Activated CD4-positive, alpha-beta T cell treated with anti-CD3 and anti-CD28 coated beads for 36 hours (primary cell): ENCODE data around the gene UBXN2A. TPM values are rescaled to one million over a fixed set of nuclear protein-coding genes. Genes with fewer than 3 reads are reported as not detected.
"Not testable (repeated sequence)": the region's sequence is repeated elsewhere in the genome, so short reads cannot be mapped to it uniquely, and the experiment has no call there.

Experiments
- ATAC-seq: fragments of 200-7000 bp; cut with Tn5 transposase; one replicate; pipeline ENCODE4 v1.10.0; 2021; ENCODE audit warnings: mild to moderate bottlenecking, moderate library complexity
- CTCF ChIA-PET: fragments of 350-600 bp; sonication (Branson Sonifier 250); formaldehyde crosslinking; loops from one replicate; lab custom pipeline; 2021; ENCODE audit warnings: antibody characterized with exemption; lab: Charles Lee
- POLR2A ChIA-PET: fragments of 350-600 bp; sonication (Branson Sonifier 250); formaldehyde crosslinking; loops from one replicate; lab custom pipeline; 2021; ENCODE audit warnings: antibody characterized with exemption, inconsistent platforms; lab: Charles Lee
- DNase-seq: peaks from one replicate; pipeline ENCODE4 v3.0.0-alpha.2; 2020
- H3K27ac Mint-ChIP-seq: one replicate; pipeline ENCODE4 v1.8.0; 2021; ENCODE audit warnings: mixed read lengths
- H3K27me3 Mint-ChIP-seq: one replicate; pipeline ENCODE4 v1.8.0; 2021; ENCODE audit warnings: mixed read lengths
- H3K36me3 Mint-ChIP-seq: one replicate; pipeline ENCODE4 v1.8.0; 2021; ENCODE audit warnings: low read depth, mixed read lengths
- H3K4me1 Mint-ChIP-seq: one replicate; pipeline ENCODE4 v1.8.0; 2021; ENCODE audit warnings: mixed read lengths
- H3K4me3 Mint-ChIP-seq: one replicate; pipeline ENCODE4 v1.8.0; 2021; ENCODE audit warnings: mild to moderate bottlenecking, moderate library complexity, mixed read lengths
- H3K9me3 Mint-ChIP-seq: one replicate; pipeline ENCODE4 v1.8.0; 2021; ENCODE audit warnings: low read depth, mixed read lengths
- intact Hi-C, 2 experiments: fragments of 100-400 bp; cut with DNase I in 1 of 2; cut with micrococcal nuclease in 1 of 2; formaldehyde crosslinking; loops; one replicate each; pipeline versions ENCODE4 v1.14.2 to v1.15.1; 2022 to 2024; cut with DNase I, micrococcal nuclease
- total RNA-seq, 2 experiments: library from RNA; stranded (reverse); gene quantifications; one replicate each; pipeline ENCODE4 v1.2.3, GENCODE V29; 2021

UBXN2A gene
- total RNA-seq, 2 experiments from 2014 or later = 9.1 to 10.5 TPM

GRCh38 chr2:23941644-23942043, 1.4 kb downstream of the UBXN2A start:
- Mint-ChIP-seq H3K4me3 (no peak overlapping the region), H3K27ac (no peak overlapping the region)
- POLR2A ChIA-PET = interaction anchor here (0.6 to 0.9 kb wide), 2 partner anchors 13 to 15 kb away, joined by 3 read pairs; partner anchors contain the start of gene ATAD2B

GRCh38 chr2:23943666-23944065, 3.4 kb downstream of the UBXN2A start:
- Mint-ChIP-seq H3K4me3 (no peak overlapping the region), H3K4me1 (peaks cover 18% of the 10 kb centered on the region), H3K9me3 (no peaks in the 10 kb centered on the region), H3K27me3 (peaks cover 5% of the 10 kb centered on the region), H3K36me3 (peaks cover 4% of the 10 kb centered on the region), H3K27ac (no peak overlapping the region)
- intact Hi-C loops = loop anchor here in 1 of 2 experiments (5.0 kb wide), 1 partner anchor 104 kb away; the partner anchor contains the start of genes FKBP1B and WDCP
- CTCF ChIA-PET = interaction anchor here (2.6 kb wide), 1 partner anchor 17 kb away, joined by 10 read pairs; the partner anchor contains the start of gene ATAD2B
- ATAC-seq (no peak), DNase-seq (no peak)
- POLR2A ChIA-PET = interaction anchor here (0.5 kb wide), 1 partner anchor 108 kb away, joined by 4 read pairs; no protein-coding TSS in a partner anchor

More at GRCh38 chr2:23941644-23942043, 1.4 kb downstream of the UBXN2A start:
- CTCF ChIA-PET = interaction anchor here (2.3 to 2.6 kb wide), 2 partner anchors 15 to 143 kb away, joined by 6 to 10 read pairs; partner anchors contain the start of genes ATAD2B and TP53I3
- no peak for DNase-seq
- intact Hi-C loops = loop anchor here in 1 of 2 experiments (2.0 to 5.0 kb wide), 2 partner anchors 106 to 135 kb away; partner anchors contain the start of genes FKBP1B, SF3B6 and WDCP
- no peaks in the 10 kb centered on the region for H3K9me3 Mint-ChIP-seq
- no peak for ATAC-seq
- peaks cover 4% of the 10 kb centered on the region for H3K36me3 Mint-ChIP-seq
- H3K27me3 Mint-ChIP-seq = peaks cover 5% of the 10 kb centered on the region
- H3K4me1 Mint-ChIP-seq = peaks cover 18% of the 10 kb centered on the region

DNA sequence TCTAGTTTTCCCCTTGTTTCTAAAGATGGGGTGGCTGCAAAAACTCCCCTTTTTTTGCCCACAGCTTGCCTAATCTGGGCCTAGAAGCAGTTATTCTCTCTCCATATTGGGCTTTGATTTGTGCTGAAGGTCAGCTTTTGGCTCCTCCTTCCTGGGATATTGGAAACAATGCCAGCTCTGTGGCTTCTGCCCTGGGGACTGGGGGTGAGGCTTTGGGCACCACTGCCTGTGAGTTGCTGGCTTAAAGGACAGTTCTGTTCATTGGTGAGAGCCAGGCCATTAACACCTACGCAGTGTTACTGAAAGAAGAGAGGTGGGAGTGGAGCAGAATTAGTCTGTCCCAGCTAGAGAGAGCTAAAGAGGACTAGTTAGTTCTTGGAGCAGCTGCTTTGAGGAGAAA, 4.3 kb downstream of the UBXN2A start:
- no peaks in the 10 kb centered on the region for H3K9me3 Mint-ChIP-seq
- H3K27me3 Mint-ChIP-seq = no peaks in the 10 kb centered on the region
- DNase-seq = no peak
- H3K4me3 Mint-ChIP-seq = no peak overlapping the region
- ChIA-PET CTCF (interaction anchor here (1.0 to 1.3 kb wide), 2 partner anchors 17 to 140 kb away, joined by 3 to 6 read pairs; partner anchors contain the start of gene TP53I3), POLR2A (interaction anchor here (0.6 kb wide), 2 partner anchors 67 to 432 kb away, joined by 3 read pairs; no protein-coding TSS in a partner anchor)
- ATAC-seq = no peak
- intact Hi-C loops = loop anchor here in 1 of 2 experiments (5.0 kb wide), 1 partner anchor 103 kb away; the partner anchor contains the start of genes FKBP1B and WDCP
- peaks cover 4% of the 10 kb centered on the region for H3K36me3 Mint-ChIP-seq
- H3K4me1 Mint-ChIP-seq = peaks cover 12% of the 10 kb centered on the region
- no peak overlapping the region for H3K27ac Mint-ChIP-seq

DNA sequence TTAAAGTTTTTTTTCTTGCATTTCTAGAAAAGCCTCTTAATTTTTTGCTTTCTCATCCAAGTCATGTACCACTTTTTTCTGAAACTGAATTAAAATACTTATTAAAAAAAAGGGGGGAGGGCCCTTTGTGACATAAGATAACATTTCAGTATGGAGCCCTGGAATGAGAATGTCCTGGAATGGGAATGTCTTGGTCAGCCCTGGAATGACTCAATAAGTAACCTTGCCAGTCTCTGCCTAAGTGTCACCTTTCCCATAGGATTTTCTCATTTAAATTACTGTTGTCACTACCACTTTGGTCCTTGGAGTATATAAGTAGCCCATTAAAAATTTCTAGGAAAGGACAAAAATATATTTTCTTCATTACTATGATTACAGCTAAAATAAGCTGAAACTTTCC, 4.7 kb downstream of the UBXN2A start:
- Mint-ChIP-seq H3K4me3 (no peak overlapping the region), H3K36me3 (peaks cover 4% of the 10 kb centered on the region), H3K4me1 (peaks cover 13% of the 10 kb centered on the region), H3K27ac (no peak overlapping the region), H3K27me3 (no peaks in the 10 kb centered on the region), H3K9me3 (no peaks in the 10 kb centered on the region)
- ChIA-PET POLR2A (interaction anchor here (0.6 kb wide), 1 partner anchor 67 kb away, joined by 3 read pairs; no protein-coding TSS in a partner anchor), CTCF (interaction anchor here (1.0 to 1.3 kb wide), 2 partner anchors 17 to 140 kb away, joined by 3 to 6 read pairs; partner anchors contain the start of gene TP53I3)
- DNase-seq (no peak), ATAC-seq (no peak)
- intact Hi-C loops = loop anchor here in 1 of 2 experiments (5.0 kb wide), 1 partner anchor 102 kb away; the partner anchor contains the start of genes FKBP1B and WDCP

DNA sequence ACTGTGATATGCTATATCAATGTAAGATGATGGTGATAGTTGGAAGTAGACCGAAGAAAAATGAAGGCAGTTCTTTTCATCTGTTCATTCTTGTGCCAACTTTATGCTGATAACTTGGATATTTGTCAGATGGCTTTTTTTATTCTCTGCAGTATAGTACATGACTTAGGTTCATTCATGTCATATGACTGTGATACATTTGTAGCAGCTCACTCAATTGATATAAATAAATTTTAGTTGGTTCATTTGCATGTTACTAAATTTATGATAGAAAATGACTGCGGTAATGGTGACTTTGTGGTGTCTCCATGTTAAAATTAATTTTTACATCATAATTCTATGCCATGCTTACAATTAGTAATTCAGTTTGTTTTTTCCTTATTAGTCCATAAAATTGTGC, 7.1 kb downstream of the UBXN2A start:
- no peaks in the 10 kb centered on the region for H3K27me3 Mint-ChIP-seq
- no peaks in the 10 kb centered on the region for H3K9me3 Mint-ChIP-seq
- DNase-seq = no peak
- ATAC-seq = no peak
- intact Hi-C loops = no loop called here
- H3K27ac Mint-ChIP-seq = no peak overlapping the region
- peaks cover 4% of the 10 kb centered on the region for H3K36me3 Mint-ChIP-seq
- POLR2A ChIA-PET = no interaction called here
- peaks cover 11% of the 10 kb centered on the region for H3K4me1 Mint-ChIP-seq
- H3K4me3 Mint-ChIP-seq = no peak overlapping the region
- CTCF ChIA-PET = interaction anchor here (0.6 kb wide), 1 partner anchor 223 kb away, joined by 3 read pairs; no protein-coding TSS in a partner anchor

DNA sequence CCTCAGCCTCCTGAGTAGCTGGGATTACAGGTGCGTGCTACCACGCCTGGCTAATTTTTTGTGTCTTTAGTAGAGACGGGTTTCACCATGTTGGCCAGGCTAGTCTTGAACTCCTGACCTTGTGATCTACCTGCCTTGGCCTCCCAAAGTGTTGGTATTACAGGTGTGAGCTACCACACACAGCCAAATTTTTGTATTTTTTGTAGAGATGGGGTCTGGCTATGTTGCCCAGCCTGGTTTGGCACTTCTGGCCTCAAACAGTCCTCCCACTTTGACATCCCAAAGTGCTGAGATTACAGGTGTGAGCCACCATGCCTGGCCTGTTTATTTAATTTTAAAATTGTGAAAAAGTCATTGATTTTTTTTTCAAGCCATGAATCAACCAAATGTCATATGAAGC, 12.3 kb downstream of the UBXN2A start:
- H3K27me3 Mint-ChIP-seq, ATAC-seq, POLR2A ChIA-PET, CTCF ChIA-PET, intact Hi-C loops, H3K9me3 Mint-ChIP-seq, H3K4me1 Mint-ChIP-seq, H3K4me3 Mint-ChIP-seq, H3K36me3 Mint-ChIP-seq, DNase-seq, H3K27ac Mint-ChIP-seq: not testable (repeated sequence)

DNA sequence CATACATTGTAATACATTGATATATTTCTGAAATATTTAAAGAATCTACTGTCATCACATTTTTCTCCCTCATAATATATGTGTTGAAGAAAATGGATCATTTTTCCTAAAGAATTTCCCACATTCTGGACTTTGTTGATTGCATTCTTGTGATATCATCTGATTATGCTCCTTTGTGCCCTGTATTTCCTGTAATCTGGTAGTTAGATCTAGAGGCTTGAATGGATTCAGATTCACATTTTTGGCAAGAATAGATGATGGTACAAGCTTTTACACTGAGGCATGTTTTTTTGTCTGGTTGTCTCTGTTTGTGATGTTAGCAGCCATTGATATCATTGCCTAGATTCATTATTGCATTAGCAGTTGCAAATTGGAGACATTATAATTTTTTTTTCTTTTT, 13.4 kb downstream of the UBXN2A start:
- ATAC-seq = no peak
- H3K4me3 Mint-ChIP-seq = no peak overlapping the region
- CTCF ChIA-PET = interaction anchor here (0.5 to 1.1 kb wide), 2 partner anchors 10 to 308 kb away, joined by 3 to 4 read pairs; no protein-coding TSS in a partner anchor
- H3K4me1 Mint-ChIP-seq = peaks cover 9% of the 10 kb centered on the region
- no peaks in the 10 kb centered on the region for H3K27me3 Mint-ChIP-seq
- no peak for DNase-seq
- POLR2A ChIA-PET = no interaction called here
- H3K9me3 Mint-ChIP-seq = no peaks in the 10 kb centered on the region
- no peak overlapping the region for H3K27ac Mint-ChIP-seq
- no peaks in the 10 kb centered on the region for H3K36me3 Mint-ChIP-seq
- intact Hi-C loops = no loop called here

- no peak overlapping the region for H3K27ac Mint-ChIP-seq
- DNase-seq (no peak), ATAC-seq (no peak)
- intact Hi-C loops = no loop called here
- no peaks in the 10 kb centered on the region for H3K9me3 Mint-ChIP-seq
- peaks cover 9% of the 10 kb centered on the region for H3K4me1 Mint-ChIP-seq
- H3K36me3 Mint-ChIP-seq = no peaks in the 10 kb centered on the region
- H3K27me3 Mint-ChIP-seq = no peaks in the 10 kb centered on the region
- POLR2A ChIA-PET = no interaction called here
- CTCF ChIA-PET = interaction anchor here (0.6 to 0.7 kb wide), 2 partner anchors 197 to 419 kb away, joined by 3 read pairs; no protein-coding TSS in a partner anchor
- no peak overlapping the region for H3K4me3 Mint-ChIP-seq
Observed at GRCh38 chr2:23954325-23955014, 14.2 kb downstream of the UBXN2A start.

DNA sequence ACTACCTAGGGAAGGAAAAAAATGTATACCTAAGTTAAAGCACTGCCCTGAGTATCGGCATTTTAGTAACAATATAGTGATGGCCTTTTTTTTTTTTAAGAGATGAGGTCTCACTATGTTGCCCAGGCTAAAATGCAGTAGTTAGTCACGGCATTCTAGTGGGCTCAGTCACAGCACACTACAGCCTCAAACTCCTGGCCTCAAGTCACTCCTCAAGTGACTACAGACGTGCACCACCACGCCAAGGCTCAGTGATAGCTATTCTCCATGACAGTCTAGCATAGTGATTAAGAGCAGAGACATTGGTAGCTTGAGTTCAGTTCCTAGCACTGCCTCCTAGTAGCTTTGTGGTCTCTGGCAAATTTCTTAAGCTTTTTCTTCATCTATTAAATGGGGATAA, 27.6 kb downstream of the UBXN2A start:
- no peaks in the 10 kb centered on the region for H3K4me1 Mint-ChIP-seq
- H3K27me3 Mint-ChIP-seq = no peaks in the 10 kb centered on the region
- H3K9me3 Mint-ChIP-seq = no peaks in the 10 kb centered on the region
- H3K36me3 Mint-ChIP-seq = peaks cover 2% of the 10 kb centered on the region
- H3K4me3 Mint-ChIP-seq = no peak overlapping the region
- ChIA-PET POLR2A (no interaction called here), CTCF (interaction anchor here (0.5 to 0.6 kb wide), 2 partner anchors 35 to 111 kb away, joined by 3 read pairs; no protein-coding TSS in a partner anchor)
- H3K27ac Mint-ChIP-seq = no peak overlapping the region
- intact Hi-C loops = no loop called here
- no peak for DNase-seq
- no peak for ATAC-seq

DNA sequence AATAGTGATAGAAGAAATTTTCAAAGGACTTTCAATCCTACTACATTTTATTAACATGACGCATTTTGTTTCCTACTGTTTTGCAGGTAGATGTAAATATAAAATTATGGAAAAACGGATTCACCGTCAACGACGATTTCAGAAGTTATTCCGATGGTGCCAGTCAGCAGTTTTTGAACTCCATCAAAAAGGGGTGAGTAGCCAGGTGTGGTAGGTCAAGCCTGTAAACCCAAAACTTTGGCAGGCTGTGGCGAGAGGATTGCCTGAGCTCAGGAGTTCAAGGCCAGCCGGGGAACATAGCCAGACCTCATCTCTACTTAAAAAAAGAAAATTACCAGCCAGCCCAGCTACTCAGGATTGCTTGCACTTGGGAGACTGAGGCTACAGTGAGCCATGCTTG, 36.6 kb downstream of the UBXN2A start:
- POLR2A ChIA-PET = no interaction called here
- H3K9me3 Mint-ChIP-seq = no peaks in the 10 kb centered on the region
- DNase-seq (no peak), ATAC-seq (no peak)
- H3K27me3 Mint-ChIP-seq = no peaks in the 10 kb centered on the region
- no peak overlapping the region for H3K27ac Mint-ChIP-seq
- H3K4me1 Mint-ChIP-seq = no peaks in the 10 kb centered on the region
- H3K4me3 Mint-ChIP-seq = no peak overlapping the region
- peaks cover 7% of the 10 kb centered on the region for H3K36me3 Mint-ChIP-seq
- intact Hi-C loops = no loop called here
- CTCF ChIA-PET = interaction anchor here (1.2 kb wide), 1 partner anchor 152 kb away, joined by 3 read pairs; no protein-coding TSS in a partner anchor

GRCh38 chr2:23988371-23988770, 48.1 kb downstream of the UBXN2A start:
- H3K27me3 Mint-ChIP-seq = no peaks in the 10 kb centered on the region
- intact Hi-C loops = loop anchor here (1.0 to 5.0 kb wide), 3 partner anchors 94 to 176 kb away; partner anchors contain the start of gene TP53I3 (in 2 of the 2)
- ChIA-PET CTCF (interaction anchor here (1.0 kb wide), 1 partner anchor 39 kb away, joined by 3 read pairs; no protein-coding TSS in a partner anchor), POLR2A (no interaction called here)
- H3K27ac Mint-ChIP-seq = no peak overlapping the region
- DNase-seq = no peak
- H3K36me3 Mint-ChIP-seq = no peaks in the 10 kb centered on the region
- H3K4me3 Mint-ChIP-seq = no peak overlapping the region
- no peak for ATAC-seq
- no peaks in the 10 kb centered on the region for H3K9me3 Mint-ChIP-seq
- H3K4me1 Mint-ChIP-seq = no peaks in the 10 kb centered on the region
